VCaP (cell line): ENCODE data around the gene TNPO2.
"Not testable (repeated sequence)": the region's sequence is repeated elsewhere in the genome, so short reads cannot be mapped to it uniquely, and the experiment has no call there.

Source experiments
- H3K27ac ChIP-seq: fragments of 450-650 bp; 2 replicates; pipeline ENCODE4 v1.5.1; 2017
- CTCF ChIP-seq: fragments of 450-650 bp; conservative IDR thresholded peaks from 2 replicates; pipeline ENCODE4 v1.5.1; 2017; ENCODE audit warnings: mild to moderate bottlenecking, moderate library complexity

Gene TNPO2

GRCh38 chr19:12681074-12681987 is 42.4 kb downstream of the TNPO2 start, which contains the start of gene DHPS:
Gene DHPS (minus strand): TSS chr19:12681880. CDS start chr19:12681766, 114 bp downstream.
- H3K27ac ChIP-seq: peak within 1 kb of the TSS; percentile 100
- no peak for TF ChIP-seq CTCF

GRCh38 chr19:12680034-12680433 is 43.7 kb downstream of the TNPO2 start:
- peak overlapping the region; percentile 100 for H3K27ac ChIP-seq
- no peak for TF ChIP-seq CTCF

DNA sequence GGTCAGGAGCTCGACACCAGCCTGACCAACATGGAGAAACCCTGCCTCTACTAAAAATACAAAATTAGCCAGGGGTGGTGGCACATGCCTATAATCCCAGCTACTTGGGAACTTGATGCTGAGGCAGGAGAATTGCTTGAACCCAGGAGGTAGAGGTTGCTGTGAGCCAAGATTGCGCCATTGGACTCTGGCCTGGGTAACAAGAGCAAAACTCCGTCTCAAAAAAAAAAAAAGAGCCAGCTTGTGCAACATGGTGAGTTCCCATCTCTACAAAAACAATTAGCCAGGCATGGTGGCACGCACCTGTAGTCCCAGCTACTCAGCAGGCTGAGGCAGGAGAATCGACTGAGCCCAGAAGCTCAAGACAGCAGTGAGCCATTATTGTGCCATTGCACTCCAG is 45.7 kb downstream of the TNPO2 start:
- H3K27ac ChIP-seq: not testable (repeated sequence)

DNA sequence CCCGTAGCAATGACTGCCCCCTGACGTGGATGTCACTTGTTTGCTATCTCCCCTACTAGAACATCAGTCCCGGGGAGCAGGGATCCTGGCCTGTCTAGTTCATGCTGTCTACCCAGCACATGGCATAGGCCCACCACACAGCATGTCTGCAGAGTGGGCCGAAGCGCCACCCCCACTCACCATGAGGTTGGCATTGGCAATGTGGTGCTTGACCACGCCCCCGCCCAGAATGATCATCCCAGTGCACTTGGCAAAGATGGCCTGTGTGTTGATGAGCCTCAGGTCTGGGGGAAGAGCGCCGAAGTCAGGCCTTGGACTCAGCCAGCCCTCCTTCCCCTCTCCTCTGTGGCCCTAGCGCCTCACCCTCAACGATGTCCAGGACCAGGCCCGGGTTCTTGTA is 46.8 kb downstream of the TNPO2 start:
- H3K27ac ChIP-seq: no peak overlapping the region
- TF ChIP-seq CTCF: no peak

GRCh38 chr19:12676384-12676792 is 47.3 kb downstream of the TNPO2 start:
- no peak overlapping the region for H3K27ac ChIP-seq
- peak; percentile 90 for TF ChIP-seq CTCF

- no peak for TF ChIP-seq CTCF
- H3K27ac ChIP-seq: no peak overlapping the region
Measured at GRCh38 chr19:12675940-12676339, 47.8 kb downstream of the TNPO2 start.

- no peak for TF ChIP-seq CTCF
Measured at GRCh38 chr19:12675399-12675798, 48.3 kb downstream of the TNPO2 start.

DNA sequence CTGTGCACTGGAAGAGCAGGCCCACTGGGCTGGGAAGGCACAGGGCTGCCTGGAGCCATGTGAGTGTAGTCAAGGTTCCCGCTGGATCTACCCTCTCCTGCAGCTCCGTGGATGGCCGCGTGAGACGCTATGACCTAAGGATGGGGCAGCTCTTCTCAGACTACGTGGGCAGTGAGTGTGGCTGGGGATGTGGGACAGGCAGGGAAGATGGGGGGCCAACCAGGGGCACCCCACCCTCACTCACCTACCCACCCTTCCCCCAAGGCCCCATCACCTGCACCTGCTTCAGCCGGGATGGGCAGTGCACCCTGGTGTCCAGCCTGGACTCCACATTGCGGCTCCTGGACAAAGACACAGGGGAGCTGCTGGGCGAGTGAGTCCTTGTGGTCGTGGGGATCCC is 51.0 kb downstream of the TNPO2 start:
- no peak for TF ChIP-seq CTCF
- no peak overlapping the region for H3K27ac ChIP-seq

More at GRCh38 chr19:12675399-12675798, 48.3 kb downstream of the TNPO2 start:
- no peak overlapping the region for H3K27ac ChIP-seq
